GM21447 (cell line): ENCODE data around the gene HEPACAM.
"Not testable (repeated sequence)": the region's sequence is repeated elsewhere in the genome, so short reads cannot be mapped to it uniquely, and the experiment has no call there.

ENCODE experiments used
- ATAC-seq: cut with Tn5 transposase; IDR thresholded peaks from one replicate; pipeline ENCODE4 v1.9.1; 2021; ENCODE audit not compliant: unreplicated experiment

HEPACAM gene, protein sequence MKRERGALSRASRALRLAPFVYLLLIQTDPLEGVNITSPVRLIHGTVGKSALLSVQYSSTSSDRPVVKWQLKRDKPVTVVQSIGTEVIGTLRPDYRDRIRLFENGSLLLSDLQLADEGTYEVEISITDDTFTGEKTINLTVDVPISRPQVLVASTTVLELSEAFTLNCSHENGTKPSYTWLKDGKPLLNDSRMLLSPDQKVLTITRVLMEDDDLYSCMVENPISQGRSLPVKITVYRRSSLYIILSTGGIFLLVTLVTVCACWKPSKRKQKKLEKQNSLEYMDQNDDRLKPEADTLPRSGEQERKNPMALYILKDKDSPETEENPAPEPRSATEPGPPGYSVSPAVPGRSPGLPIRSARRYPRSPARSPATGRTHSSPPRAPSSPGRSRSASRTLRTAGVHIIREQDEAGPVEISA

GRCh38 chr11:124935548-124936514, at the start of gene HEPACAM:
Gene HEPACAM, minus strand, starts transcription at chr11:124936047. Its CDS starts 41 bp downstream, at chr11:124936006.
- ATAC-seq = no peak

DNA sequence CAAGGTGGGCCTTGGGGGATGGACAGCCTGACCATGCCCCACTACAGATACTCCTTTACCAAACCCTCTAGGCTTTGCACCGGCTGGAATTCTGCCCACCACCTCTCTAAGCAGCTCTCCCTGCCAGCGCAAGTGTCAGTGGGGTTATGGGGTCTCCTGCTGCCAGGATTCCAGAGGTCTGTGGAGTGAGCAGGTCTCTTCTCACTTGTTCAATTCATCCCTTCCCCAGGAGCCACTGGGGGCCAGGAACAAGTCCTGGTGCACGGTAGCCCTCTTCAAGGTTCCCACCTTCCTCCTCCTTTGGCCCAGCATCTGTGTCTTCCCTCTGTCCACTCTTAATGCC, 48.6 kb upstream of the HEPACAM start:
- no peak for ATAC-seq

- ATAC-seq = no peak
These were observed 48.0 kb upstream of the HEPACAM start for GRCh38 chr11:124983674-124984511.

DNA sequence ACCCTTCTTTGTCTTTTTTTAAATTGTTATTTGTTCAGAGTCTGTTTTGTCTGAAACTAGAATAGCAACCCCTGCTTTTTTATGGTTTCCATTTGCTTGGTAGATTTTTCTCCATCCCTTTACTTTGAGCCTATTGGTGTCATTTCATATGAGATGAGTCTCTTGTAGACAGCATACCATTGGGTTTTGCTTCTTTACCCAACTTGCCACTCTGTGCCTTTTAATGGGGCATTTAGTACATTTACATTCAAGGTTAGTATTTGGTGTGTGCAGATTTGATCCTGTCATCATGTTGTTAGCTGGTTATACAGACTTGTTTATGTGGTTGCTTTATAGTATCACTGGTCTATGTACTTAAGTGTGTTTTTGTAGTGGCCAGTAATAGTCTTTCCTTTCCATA, 46.2 kb upstream of the HEPACAM start:
- no peak for ATAC-seq

- ATAC-seq = no peak
These were observed 42.5 kb upstream of the HEPACAM start for GRCh38 chr11:124978316-124978715.

- no peak for ATAC-seq
These were observed 41.2 kb upstream of the HEPACAM start for GRCh38 chr11:124977006-124977405.

GRCh38 chr11:124976531-124976930, 40.7 kb upstream of the HEPACAM start:
- no peak for ATAC-seq

GRCh38 chr11:124971810-124972209, 36.0 kb upstream of the HEPACAM start:
- ATAC-seq = no peak

- ATAC-seq = no peak
These were observed 35.1 kb upstream of the HEPACAM start for GRCh38 chr11:124970925-124971324.

DNA sequence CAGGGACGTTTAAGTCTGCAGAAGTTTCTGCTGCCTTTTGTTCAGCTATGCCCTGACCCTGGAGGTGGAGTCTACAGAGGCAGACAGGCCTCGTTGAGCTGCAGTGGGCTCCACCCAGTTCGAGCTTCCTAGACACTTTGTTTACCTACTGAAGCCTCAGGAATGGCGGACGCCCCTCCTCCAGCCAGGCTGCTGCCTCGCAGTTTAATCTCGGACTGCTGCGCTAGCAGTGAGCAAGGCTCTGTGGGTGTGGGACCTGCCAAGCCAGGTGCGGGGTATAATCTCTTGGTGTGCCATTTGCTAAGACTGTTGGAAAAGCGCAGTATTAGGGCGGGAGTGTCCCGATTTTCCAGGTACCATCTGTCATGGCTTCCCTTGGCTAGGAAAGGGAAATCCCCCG, 32.4 kb upstream of the HEPACAM start:
- not testable (repeated sequence) for ATAC-seq

DNA sequence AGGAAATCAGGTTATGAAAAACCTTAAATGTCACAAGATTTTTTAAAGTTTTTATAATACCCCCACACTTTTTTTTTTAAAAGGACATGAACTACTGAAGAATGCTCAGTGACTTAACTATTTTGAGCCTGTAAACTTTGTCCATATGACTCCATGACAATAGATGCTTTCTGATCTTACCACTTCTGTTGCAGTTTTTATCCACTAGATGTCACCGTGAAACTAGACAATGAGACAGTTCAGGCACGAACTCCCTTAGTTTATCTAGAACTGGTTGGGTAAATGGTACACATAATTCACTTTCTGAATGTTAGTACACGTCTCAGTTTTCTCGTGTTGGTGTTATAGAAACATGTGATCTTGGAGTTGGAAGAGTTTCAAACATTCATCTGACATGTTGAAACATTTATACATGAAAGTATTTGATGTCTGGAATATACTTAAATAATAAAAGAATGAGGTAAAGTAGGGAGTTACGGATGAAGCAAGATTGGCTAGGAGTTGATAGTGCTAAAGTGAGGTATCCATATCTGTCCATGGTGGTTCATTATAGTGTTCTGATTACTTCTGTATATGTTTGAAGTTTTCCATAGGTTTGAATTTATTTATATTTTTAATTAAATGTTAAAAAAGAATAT, 26.2 kb upstream of the HEPACAM start:
- peak; percentile 80 for ATAC-seq

DNA sequence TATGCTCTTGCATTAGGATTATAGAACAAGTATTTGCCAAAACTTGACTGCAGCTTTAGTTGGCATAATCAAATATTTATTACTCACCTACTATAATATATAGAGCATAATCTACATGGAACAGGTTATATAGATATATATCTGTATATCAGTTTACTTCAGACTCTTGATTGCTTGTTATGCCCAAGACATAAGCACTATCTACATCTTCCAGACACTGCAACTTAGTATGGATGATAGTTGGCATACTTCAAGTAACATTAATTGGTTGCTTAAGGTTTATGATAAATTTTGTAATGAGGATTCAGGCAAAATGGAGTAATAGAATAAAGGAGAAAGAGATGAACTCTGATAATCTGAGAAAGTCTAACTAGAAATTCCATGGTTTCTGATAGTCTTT, 19.2 kb upstream of the HEPACAM start:
- no peak for ATAC-seq

DNA sequence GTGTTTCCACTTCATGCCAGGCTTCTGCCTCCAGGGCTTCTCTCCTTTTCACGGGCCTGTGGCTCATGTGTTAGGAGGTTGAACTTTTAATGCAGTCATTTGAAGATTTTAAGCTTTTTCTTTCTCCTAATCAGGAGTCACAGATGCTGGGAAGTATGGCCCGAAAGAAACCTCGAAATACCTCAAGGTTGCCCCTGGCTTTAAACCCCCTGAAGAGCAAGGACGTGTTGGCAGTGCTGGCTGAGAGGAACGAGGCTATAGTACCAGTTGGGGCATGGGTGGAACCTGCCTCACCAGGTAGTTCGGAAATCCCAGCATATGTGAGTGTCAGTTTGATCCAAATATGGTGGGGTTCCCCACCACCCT, 18.7 kb upstream of the HEPACAM start:
- ATAC-seq = no peak

GRCh38 chr11:124953753-124954589, 18.1 kb upstream of the HEPACAM start, which contains the start of gene CCDC15:
Gene CCDC15, plus strand, starts transcription at chr11:124954202. Its CDS starts 531 bp downstream, at chr11:124954733.
- ATAC-seq = peak; percentile 99

DNA sequence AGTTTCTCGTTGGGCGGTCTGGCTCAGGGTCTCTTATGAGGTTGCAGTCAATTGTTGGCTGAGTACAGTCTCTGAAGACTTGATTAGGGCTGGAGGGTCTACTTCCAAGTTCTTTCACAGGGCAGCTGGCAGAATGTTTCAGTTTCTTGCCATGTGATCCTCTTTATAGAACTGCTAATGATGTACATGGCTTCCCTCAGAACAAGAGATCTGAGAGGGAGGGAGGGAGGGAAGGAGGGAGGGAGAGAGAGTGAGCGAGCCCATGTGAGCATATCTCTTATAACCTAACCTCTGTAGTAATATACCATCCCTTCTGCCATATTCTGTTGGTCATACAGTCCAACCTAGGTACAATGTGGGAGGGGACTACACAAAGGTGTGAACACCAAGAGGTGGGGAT, 15.5 kb upstream of the HEPACAM start:
- ATAC-seq = no peak

- no peak for ATAC-seq
These were observed 14.9 kb upstream of the HEPACAM start for GRCh38 chr11:124950601-124951330.

DNA sequence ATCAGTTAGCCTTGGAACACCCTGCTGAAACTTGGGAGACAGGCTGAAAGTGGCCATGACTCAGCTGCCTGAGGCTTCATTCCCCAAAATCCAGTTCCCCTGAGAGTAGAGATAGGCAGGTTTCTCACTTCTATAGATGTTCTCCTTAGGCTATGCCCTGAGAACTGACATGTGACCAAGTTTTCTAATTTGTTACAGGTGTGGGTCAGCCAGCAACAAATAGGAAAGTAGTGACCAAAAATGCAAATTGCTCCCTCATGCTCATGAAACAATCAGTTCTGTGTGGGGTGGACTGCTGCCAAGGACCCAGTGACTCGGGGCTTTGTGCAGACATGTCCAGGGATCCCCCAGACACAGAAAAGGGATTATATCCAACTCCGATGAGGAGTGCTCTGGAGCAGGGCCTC, 10.9 kb upstream of the HEPACAM start:
- no peak for ATAC-seq

DNA sequence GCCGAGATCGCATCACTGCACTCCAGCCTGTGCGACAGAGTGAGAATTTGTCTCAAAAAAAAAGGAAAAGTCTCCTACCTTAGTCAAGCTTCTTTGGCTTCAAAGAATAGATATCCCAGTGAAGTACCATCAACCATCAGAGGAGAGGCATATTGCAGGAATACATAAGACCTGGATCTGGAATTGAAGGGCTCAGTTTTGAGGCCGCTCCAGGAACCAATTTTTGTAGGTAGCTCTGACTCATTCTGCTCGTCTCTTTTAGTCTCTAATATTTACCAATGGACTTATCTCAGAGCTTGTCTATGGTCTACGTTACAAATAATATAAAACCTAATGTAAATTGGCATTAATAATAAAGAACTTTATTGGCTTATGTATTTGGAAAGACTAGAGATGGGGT, 10.0 kb upstream of the HEPACAM start:
- no peak for ATAC-seq

GRCh38 chr11:124944565-124944964, 8.7 kb upstream of the HEPACAM start:
- no peak for ATAC-seq
